Non-pigmented ciliary epithelial cell (primary cell): ENCODE measurements around the gene ANKRD10.
"Not testable (repeated sequence)": the region's sequence is repeated elsewhere in the genome, so short reads cannot be mapped to it uniquely, and the experiment has no call there.

Source experiments
- DNase-seq: peaks from one replicate; pipeline ENCODE4 v3.0.0-alpha.2; 2010; ENCODE audit warnings: low read depth

The ANKRD10 gene

DNA sequence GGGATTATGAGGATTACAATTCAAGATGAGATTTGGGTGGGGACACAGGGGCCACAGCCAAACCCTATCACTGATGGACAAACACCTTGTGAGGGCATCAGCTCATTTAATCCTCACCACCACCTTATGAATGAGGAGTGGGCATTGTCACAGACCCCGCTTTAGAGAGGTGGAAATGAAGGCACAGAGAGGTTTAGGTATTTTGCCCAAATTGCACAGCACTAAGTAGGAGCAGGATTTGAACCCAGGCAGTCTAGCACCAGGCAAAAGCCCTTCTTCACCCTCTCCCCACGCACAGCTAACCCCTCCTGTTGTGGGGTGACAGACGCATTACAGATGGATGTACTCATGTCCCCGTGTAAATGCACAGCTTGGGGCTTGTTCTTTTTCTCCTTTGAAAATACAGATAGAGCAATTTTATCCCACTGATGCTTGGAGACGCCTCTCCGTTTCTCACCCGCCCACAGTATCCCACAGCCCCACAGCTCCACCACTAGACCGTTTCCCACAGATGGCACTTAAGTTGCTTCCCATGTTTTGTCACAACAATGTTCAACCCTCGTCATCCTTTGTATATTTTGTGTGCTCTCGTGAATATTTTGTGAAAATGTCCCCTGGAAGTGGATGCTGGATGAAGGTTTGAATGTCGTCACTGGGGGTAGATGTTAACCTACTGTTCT, 48.2 kb downstream of the ANKRD10 start:
- no peak for DNase-seq

DNA sequence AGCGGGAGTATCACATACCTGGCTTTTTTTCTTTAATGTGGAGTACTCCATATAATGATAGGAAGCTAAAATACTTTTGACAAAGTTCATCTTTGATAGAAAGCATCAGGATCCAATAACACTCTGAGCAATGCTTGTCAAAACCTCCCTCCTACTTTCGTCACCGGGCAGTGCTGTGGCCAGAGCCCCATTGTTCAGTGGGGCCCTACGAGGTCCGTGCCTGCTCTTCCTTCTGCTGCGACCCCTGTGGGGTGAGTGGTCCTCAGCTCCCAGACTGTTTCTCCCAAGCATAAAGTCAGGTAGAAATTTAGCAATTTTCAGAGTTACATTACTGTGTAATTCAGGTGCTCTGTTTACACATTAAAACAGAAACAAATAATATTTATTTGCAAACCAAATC, 51.2 kb downstream of the ANKRD10 start:
- no peak for DNase-seq

DNA sequence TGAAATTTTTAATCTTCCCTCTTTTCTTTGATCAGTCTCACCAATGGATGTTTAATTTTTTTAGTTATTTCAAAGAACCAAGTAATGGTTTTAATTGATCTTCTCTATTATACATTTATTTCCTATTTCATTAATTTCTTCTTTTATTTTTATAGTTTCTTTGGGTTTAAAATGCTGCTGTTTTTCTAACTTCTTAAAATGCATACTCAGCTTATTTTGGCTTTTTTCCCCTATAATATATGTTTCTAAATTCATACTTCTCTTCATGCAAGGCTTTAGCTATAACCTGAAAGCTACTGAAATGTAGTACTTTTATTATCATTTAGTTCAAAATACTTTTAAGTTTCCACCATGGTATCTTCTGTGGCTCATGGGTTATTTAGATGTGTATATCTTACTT, 53.9 kb downstream of the ANKRD10 start:
- DNase-seq, result no peak

DNA sequence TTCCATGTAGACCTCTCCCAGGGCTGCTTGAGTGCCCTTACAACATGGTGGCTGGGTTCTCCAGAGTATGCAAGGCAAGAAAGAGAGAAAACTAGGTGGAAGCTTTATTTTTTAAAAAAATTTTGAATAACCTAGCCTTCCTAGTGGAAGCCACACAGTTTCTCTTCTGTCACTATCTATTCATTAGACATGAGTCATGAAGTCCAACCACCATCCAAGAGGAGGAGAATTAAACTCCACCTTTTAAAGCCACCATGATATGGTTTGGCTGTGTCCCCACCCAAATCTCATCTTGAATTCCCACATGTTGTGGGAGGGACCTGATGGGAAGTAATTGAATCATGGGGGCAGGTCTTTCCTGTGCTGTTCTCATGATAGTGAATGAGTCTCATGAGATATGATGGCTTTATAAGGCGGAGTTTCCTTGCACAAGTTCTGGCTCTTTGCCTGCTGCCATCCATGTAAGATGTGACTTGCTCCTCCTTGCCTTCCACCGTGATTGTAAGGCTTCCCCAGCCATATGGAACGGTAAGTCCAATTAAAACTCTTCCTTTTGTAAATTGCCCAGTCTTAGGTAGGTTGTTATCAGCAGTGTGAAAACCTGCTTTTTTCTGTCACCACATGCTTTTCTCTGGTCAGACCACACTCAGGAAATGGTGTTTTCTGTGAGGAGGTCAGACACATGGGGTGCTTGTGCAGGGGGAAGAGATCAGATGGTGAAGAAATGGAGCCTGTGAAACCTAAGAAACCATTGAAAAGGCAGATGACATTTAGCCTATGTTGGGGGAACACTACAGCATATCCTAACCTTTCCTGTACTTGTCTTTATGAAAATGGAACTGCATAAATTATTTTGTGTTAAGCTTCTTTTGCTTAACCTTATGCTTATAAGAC, 57.7 kb downstream of the ANKRD10 start:
- no peak for DNase-seq

DNA sequence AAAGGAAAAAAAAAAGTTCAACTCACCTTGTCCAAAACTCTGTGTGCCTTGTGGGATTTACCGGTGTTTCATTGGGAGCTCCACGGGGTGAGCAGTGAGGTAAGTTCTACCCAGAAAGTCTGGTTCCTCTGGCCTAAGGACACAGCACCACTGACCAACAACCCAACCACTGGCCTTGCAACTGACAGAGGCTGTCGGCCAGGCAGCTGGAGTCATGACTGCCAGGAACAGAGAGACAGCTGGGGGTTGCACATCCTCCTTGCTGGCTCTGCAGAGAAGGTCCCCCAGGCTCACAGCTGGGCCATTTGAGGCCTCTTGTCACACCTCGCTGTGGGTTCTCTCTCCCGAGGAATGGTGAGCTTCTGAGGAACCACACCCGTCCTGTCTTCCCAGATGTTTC, 59.5 kb downstream of the ANKRD10 start:
- no peak for DNase-seq

DNA sequence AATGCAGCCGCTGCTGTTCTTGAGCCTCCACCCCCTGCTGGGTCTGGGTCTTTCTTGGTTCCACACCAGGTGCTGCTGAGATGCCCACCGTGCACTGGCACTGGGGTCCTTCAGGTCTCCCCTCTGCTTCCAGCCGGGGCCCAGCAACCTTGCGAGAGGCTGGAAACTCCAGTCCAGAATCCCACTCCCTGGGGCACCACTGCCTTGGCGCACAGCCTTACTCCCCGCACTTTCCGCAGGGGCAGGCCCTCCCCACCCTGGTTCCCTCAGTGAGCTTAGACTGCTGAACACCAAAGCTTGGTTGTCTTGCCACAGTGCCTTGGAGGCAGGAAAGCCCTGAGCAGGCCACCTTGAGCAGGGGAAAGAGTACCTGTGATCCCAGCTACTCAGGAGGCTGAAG, 60.0 kb downstream of the ANKRD10 start:
- no peak for DNase-seq

DNA sequence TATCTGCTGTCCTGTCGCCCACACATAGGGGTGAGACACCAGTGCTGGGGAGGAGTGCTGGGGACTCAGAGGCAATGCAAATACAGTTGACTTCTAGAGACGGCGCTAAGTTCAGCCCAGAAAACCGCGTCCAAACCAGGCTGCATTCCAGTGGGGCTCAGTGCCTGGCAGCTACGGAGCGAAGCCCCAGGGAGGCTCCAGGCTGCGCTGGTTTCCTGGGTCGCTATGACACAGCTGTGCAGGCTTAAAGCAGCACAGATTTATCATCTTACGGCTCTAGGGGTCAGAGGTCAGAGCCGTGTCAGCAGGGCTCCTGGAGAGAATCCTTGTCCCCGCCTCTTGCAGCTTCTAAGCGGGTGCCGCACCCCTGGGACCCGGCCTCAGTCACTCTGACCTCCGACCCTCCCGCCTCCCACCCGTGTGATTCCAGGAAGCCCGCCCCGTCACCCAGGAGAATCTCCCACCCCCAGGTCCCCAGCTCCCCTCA, 61.6 kb downstream of the ANKRD10 start:
- DNase-seq, result no peak

DNA sequence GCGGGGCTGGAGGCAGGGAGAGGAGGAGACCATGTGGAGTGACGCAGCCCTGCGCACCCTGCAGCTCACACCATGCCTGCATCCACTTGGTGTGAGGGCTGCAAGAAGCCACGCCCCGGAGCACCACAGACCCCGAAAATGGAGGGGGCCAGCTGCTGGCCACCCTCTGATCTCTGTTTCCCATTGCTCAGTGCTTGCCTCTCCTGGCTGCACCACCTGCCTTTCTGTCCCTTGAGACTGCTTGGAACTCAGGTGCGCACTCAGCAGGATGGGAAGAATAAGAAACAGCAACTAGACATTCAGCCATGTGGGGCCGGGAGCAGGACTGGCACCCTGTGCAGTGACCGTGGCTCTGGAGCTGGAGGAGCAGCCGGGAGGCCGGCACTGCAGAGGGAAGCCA, 64.0 kb downstream of the ANKRD10 start:
- DNase-seq, result no peak

DNA sequence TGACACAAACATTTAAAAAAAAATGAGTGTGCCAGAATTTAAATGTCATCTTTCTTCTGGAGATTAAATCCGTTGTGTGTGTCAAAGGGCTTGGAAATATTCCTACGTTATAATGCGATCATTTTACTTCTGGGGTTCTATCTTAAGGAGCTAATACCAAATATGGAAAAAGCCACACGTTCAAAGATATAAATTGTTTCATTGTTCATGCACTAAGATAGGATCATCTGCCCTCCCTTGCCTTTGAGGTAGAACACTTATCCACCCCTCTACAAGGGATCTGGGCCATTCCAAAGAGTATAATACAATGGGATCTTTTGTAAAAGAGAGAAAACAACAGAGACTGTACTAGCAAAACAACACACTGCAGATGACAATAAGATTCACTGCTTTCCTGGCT, 64.9 kb downstream of the ANKRD10 start:
- no peak for DNase-seq

DNA sequence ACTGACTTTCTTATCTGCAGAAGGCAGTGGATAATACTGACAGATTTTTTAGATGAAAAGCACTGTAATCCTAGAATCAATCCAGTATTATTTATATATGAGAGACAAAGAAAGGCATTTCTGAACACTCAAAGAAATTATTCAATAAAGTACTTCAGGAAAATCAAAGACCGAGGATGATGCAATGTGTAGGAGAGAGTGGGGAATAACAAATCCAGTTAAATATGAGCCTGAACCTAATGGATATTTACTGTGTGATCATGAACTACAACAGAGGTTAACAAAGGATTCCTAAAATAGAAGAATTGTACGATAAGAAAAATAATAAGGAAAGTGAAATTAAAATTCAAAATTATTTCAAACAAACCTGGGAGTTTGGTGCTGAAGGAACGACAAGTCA, 69.3 kb downstream of the ANKRD10 start:
- no peak for DNase-seq

DNA sequence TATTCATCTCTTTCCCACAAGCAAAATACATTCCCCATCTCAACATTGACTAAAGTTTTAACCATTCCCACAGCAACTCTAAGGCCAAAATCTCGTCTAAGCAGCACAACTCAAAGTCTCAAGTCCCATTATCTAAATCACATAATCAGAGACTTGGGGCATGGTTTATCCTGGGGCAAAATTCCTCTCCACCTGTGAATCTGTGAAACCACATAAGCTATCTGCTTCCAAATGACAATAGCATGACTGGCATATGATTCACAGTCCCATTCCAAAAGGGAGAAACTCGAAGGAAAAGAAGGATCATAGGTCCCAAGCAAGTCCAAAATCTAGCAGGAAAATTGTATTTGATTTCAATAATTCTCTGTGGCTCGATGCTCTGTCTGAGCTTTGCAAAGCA, 73.0 kb downstream of the ANKRD10 start:
- DNase-seq, result no peak

DNA sequence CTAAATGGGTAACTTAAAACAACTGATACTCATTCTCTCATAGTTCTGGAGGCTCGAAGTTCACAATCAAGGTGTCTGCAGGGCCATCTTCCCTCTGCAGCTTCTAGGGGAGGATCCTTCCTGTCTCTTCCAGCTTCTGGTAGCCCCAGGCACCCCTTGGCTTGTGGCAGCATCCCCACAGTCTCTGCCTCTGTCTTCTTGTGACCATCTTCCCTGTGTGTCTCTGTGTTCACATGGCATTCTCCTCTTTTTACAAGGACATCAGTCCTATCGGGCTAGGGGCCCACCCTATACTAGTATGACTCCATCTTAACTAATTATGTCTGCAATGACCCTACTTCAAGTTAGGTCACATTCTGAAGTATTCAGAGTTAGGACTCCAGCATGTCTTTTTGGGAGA, 73.5 kb downstream of the ANKRD10 start:
- no peak for DNase-seq

DNA sequence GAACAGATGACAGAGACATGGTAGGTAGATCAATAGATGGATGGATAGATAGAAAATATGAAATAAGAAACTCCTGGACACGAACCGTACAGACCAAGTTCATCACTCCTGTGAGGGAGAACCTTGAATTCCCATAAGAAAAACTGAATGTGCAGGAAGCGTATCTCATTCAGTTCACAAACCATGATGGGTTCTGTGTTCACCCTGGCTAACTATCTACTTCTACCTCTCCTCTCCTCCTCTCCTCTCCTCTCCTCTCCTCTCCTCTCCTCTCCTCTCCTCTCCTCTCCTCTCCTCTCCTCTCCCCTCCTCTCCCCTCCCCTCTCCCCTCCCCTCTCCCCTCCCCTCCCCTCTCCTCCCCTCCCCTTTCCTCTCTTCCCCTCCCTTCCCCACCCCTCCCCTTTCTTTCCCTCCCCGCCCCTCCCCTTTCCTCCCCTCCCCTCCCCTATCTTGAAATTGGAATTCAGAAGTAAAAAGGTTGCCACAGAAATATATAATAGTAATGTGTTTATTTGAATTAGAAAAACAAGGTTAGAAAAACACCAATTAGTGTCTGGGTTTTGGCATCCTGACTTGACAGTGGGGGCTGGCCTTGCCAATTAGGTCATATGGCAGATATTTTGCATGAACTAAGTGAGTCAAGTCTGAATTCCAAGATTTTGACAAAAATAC, 75.9 kb downstream of the ANKRD10 start:
- no peak for DNase-seq

DNA sequence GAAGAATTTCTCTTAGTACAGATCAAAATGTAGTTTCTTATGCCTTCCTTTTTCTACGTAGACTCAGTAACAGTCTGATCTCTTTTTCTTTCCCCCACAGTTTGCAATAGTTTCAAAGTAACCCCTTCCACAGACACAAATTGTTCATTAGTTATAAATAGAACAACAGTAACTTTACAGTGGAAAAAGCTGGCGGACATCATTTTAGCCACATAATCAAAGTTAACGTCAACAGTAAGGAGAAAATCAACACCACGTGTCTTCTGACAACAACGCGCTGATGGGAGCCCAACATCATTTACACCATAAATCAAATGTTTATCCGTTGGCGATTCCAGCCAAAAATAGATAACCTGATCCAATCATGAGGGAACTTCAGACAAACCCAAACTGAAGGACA, 76.8 kb downstream of the ANKRD10 start:
- no peak for DNase-seq

DNA sequence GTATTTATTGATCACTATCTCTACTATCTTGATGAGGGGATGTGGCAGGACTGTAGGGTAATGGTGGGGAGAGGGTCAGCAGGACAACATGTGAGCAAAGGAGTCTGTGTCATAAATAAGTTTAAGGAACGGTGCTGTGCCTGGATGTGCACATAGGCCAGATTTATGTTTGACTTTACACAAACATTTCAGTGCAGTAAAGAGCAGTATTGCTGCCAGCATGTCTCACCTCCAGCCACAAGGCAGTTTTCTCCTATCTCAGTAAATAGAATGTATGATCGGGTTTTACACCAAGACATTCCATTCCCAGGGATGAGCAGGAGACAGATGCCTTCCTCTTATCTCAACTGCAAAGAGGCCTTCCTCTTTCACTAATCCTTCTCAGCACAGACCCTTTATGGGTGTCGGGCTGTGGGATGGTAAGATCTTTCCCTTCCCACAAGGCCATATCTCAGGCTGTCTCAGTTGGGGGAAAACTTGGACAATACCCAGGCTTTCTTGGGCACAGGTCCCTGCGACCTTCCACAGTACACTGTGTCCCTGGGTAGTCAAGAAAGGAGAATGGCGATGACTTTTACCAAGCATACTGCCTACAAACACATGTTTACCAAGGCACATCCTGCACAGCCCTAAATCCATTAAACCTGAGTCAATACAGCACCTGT, 77.3 kb downstream of the ANKRD10 start:
- not testable (repeated sequence) for DNase-seq

DNA sequence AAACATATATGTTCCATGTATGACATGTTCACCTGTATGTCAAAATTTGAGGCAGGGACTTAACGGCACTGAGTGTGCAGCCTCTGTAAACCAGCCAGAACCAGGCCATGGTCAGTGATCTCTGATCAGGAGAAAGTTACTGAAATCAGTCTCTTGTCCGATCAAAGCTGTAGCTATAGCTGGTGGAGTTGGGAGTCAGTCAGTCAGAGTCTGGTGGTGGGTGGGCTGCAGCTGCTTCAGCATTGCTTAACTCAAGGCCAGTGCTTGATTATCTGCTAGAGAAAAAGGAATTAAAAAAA, 78.3 kb downstream of the ANKRD10 start:
- no peak for DNase-seq

DNA sequence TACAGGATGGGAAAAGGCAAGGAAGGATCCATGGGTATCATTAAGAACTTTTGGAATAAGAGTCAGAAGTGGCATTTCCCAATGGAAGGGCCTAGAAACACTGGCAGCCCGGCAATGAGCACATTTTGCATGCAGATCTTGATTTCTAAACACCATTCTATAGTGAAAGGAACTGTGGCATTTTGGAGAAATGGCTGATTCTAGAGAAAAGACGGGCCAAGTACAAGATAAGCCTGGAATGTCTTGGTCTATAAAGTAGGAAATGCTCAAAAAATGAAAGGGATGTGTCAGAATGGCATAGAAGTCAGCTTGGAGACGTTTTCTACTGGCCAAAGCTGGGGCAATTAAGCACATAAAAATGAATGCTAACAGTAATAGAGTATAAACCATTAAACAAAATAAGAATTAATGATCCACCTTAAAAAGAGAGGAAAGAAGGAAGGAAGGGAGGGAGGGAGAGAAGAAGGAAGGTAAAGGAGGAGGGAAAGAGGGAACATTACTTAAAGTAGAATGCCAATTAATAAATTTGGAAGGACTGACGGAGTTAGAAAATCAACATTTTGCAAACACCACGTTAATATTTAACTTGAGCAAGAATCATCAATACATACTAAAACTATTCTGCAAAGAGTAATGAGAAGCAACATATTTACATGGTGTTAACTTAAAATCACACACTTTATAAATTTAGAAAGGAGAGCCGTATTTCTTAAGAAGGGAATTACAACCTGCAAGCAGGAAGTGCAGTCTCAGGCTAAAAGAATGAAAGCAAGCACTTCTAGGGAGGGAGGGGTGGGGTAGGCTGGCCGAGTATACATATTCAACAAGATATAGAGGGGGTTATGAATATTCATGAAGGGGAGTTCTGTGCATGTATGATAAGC, 78.9 kb downstream of the ANKRD10 start:
- DNase-seq, result no peak

DNA sequence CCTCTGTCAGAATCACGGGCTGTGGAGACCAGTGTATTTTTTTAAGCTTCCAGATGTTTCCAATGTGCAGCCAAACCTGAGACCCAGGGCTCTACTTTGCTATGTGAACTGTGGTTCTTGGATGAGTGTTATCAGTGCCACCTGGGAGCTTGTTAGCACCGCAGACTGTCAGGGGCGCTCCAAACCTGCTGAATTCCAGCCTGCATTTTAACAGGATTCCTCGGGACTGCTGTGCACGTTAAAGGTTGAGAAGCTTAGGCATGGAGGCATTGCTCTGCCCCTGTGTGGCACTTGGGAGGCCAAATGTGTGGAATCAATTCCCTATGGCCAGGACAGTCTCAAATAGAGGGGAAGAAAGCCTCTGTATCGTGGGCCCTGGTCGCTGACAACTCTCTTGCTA, 80.3 kb downstream of the ANKRD10 start:
- no peak for DNase-seq

DNA sequence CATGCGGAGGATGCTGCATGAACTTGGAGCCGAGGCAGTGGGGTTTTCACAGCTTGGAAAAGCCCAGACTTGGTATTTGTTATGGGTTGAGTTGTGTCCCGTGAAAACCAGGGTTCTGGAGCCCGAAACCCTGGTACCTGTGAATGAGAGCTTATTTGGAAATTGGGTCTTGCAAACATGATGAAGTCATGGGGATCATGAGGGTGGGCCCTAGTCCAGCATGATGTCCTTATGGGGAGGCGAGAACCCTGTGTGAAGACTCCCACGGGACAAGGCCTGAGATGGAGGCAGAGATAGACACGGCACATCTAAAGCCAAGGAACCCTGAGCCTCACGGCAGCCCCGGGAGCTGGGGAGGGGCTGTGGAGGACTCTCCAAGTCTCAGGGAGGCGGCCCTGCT, 82.3 kb downstream of the ANKRD10 start:
- no peak for DNase-seq

DNA sequence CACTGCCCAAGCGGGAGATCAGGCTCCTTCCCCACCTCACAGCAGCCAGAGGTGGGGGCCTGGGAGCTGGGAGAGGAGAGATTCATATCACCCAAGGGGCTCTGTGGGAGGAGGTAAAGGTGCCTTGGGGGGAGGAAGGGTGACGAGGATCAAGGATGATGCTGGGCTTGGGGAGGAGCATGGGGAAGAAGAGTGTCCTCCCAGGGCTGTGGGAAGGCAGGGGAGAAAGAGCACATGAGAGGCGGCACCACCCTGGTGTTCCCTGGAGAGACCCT, 82.7 kb downstream of the ANKRD10 start:
- no peak for DNase-seq

DNA sequence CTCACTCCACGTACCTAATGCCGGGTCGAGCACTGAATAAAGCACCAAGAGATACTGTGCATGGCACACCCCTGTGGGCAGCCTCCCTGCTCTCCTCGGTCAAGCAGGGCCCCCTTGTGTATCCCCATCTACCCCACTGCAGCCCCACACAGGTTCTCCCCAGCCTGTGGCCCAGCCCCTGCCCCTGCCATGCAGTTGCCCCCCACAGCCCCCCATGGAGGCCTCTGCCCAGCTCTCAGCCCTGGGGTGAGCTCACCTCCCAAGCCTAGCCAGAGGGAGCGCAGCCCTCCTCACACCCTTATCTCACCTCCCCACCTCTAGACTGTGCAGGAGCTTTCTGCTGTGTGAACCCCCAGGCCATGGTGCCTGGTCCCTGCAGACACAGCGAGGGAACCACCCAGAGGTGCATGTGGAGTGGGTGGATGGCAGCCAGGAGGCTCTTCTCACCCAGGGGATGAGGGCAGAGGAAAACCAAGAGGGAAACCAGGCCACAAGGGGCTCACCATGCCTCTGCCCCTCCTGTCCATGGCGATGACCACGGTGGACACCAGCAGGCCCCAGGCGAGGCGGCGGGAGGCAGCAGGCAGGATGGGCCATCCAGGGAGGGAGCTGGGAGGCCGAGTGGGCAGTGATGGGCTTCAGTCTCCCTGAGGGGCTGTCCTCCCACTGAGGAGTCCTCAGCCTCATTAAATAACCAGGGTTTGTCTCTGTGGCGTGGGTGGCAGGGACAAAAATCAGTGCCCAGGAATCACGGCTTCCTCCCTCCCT, 83.2 kb downstream of the ANKRD10 start:
- DNase-seq, result no peak
